GM12801 (cell line): ENCODE measurements around the gene PPP1R14C.

Experiments
- TF ChIP-seq, protein P1 (sequence below): IDR thresholded peaks from one replicate; pipeline ENCODE4 v1.5.1; 2011; ENCODE audit warnings: control low read depth; ENCODE audit not compliant: insufficient read length; ENCODE audit errors: extremely low read depth

PPP1R14C gene

DNA sequence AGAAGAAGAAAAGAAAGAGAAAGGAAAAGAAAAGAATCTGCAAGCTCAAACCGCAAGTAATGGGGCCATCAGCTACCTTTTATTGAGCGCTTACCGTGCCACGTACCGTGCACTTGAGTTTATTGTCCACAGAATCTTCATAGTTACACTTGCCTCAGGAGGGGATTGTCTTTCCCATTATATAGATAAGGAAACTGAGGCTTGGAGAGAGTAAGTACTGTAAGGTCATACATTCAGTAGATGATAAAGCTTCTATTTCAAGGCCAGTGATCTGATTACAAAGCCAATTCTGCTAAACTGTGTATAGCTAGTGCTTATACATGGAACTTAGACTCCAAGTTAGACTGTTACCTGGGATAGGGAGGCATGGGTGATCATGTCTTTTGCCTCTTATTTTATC is 115.5 kb downstream of the PPP1R14C start:
- TF ChIP-seq, protein P1, sequence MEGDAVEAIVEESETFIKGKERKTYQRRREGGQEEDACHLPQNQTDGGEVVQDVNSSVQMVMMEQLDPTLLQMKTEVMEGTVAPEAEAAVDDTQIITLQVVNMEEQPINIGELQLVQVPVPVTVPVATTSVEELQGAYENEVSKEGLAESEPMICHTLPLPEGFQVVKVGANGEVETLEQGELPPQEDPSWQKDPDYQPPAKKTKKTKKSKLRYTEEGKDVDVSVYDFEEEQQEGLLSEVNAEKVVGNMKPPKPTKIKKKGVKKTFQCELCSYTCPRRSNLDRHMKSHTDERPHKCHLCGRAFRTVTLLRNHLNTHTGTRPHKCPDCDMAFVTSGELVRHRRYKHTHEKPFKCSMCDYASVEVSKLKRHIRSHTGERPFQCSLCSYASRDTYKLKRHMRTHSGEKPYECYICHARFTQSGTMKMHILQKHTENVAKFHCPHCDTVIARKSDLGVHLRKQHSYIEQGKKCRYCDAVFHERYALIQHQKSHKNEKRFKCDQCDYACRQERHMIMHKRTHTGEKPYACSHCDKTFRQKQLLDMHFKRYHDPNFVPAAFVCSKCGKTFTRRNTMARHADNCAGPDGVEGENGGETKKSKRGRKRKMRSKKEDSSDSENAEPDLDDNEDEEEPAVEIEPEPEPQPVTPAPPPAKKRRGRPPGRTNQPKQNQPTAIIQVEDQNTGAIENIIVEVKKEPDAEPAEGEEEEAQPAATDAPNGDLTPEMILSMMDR: no peak

DNA sequence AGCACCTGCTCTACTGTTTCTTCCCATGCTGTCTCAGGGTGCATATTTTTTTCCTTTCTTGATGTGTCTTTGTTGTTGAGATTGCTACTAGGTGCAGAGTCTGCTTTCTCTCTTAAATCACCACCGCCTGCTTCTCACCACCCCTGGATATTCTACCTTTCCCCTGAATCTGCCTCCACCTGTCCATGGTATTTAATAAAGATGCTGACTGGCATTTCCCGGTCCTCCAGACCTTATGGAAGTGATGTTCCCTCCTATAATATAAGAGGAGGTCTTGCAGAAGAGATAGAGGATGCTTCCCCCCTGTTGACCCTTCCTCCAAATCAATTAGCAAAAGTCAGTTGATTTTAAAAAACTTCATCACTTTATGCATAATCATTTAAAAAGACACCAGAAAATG is 118.1 kb downstream of the PPP1R14C start:
- TF ChIP-seq, protein P1: no peak

DNA sequence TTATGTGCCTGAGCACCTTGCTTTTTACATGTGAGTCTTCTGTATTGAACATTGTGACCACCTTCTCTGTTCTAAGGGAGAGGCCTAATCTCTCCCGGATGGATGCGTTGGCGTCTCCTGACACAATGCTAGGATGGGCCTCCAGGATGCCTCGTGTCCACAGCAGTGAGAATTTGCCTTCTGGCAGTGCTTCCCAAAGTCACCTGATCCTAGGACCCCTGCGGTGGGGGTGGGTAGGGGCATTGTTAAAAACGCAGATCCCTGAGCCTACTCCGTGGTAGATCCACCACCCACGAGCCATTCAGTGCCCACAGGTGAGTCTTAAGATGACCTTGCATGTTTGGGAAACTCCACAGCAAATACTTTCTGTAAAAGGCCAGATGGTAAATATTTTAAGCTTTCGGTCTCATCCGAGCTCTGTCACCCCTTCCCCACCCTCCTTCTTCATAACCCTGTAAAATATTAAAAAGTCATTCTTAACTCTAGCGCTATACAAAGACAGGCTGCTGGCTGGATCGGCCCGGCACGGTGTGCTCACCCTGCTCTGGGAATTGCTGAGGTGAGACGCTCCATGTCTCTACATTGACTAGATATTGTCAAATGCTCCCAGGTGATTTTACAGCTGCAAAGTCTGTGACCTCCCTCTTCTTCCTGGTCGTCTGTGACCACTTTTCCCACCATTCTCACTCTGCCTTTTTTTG is 119.3 kb downstream of the PPP1R14C start:
- TF ChIP-seq, protein P1: no peak

DNA sequence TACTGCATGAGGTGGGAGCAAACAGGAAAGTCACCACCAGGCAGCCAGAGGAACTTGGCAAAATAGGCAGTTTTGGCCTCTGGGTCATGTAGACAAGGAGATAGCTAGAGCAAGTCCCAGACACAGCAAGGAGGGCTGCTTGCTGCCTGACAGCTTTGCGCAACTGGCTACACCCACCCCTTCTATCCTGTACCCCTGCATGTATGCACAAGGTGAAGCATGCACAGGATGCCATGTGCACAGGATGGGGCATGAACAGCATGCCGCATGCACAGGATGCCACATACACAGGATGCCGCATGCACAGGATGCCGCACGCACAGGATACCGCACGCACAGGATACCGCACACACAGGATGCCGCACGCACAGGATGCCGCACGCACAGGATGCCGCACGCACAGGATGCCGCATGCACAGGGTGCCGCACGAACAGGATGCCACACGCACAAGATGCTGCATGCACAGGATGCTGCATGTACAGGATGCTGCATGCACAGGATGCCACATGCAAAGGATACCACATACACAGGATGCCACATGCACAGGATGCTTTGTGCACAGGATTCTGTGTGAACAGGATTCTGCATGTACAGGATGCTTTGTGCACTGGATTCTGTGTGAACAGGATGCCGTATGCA is 121.0 kb downstream of the PPP1R14C start:
- TF ChIP-seq, protein P1: no peak

DNA sequence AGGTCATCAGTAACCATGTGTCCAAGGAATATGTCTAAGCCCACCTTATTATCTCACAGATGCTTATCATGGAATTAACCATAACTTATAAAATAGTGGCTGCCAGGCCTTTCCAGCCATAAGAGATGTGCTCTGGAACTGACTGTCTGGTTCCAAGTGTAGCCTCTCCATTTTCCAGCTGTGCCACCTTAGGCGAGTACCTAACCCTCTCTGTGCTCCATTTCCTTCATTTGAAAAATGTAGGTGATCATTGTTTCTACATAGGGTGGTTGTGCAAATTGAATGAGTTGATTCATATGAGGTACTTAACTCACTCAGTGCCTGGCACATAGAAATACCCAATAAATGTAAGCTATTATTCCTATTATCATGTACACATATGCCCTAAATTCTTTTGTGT is 123.5 kb downstream of the PPP1R14C start:
- TF ChIP-seq, protein P1: no peak

DNA sequence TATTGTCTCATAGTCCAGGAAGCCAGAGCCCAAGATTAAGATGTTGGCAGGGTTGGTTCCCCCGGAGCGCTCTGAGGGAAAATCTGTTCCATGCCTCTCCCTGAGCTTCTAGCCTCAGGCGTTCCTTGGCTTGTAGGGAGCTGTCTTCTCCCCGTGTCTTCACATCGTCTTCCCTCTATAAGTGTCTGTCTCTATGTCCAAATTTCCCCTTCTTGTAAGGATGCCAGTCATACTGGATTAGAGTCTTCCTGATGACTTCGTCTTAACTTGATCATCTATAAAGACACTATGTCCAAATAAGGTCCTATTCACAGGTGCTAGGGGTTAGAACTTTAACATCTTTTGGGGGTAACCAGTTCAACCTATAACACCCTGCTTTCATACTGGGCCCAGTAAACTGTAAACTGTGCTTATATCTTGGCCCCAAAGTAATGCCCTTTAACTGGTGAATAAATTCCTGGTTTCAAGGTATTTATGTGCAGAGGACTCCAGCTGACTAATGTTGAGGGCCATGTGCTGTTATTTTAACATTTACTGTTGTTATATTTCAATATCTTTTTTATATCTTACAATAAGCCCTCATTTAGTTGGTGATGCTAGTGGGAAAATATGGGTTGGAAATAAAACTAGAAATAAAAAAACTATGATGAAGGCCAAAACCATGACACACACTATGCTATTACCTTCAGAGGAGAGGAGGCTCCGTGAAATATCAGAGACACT is 124.3 kb downstream of the PPP1R14C start:
- TF ChIP-seq, protein P1: no peak
